ENCODE results near the gene ADRA2A.

DNA sequence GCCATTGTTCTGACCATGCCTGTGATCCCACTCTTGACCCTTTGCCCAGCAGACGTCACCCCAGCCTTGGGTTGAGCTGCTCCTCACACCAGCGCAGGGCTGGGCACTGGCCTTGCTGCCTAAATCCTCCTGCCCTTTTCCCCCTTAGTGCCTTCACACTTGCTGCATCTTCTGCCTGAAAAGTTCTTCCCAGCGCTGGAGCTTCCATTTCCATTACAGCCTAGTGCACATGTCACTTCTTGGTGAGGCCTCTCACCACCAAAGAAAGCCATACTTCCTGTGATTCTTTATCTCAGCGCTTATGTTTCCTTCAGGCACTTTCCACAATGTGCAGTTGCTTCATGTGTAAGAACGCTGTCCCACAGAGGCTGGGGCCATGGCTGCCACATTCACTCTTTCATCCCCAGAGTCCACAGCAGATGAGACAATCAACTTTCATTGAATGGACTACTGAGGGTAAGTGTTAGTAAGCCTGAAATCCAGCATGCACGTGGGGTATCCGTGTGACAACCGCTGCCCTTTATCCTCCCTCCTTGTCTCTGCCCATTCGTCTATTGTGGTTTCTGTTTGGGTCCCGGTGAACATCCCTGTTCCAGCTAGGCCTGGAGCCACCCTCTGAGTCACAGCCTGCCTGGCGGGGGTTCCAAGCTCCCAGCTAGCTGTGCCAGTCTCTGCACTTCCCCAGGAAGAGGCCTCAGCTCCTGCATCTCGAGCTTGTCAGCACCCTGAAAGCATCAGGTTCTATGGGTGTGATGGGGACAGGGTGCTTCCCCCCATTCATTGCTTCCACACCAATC lies 37.3 kb downstream of the ADRA2A start:
- no peak for TF ChIP-seq POLR2A (IDR thresholded peaks at IDR 0.05)
- TF ChIP-seq POLR2AphosphoS5 (IDR thresholded peaks at IDR 0.05), result no peak
